Small intestine (tissue), 7 donors: Measurements from ENCODE around the gene FCRL6. TPM values are rescaled to one million over a fixed set of nuclear protein-coding genes. Genes with fewer than 3 reads are reported as not detected.

Source experiments
- DNase-seq, 2 donors: peaks; one replicate each; pipeline versions ENCODE4 v3.0.0 to v3.0.0-alpha.2; 2013
- FAIRE-seq: peaks from 2 replicates; lab custom pipeline; 2012; peaks lifted over from hg19 to GRCh38; lab: Jason Lieb, UNC
- H3K27ac ChIP-seq, 3 donors: one replicate each; pipeline ENCODE4 v1.5.1; 2013; ENCODE audit warnings: low read length in 2 of 3, mild to moderate bottlenecking in 2 of 3, control low read depth in 1 of 3, inconsistent platforms in 1 of 3, low read depth in 1 of 3, moderate library complexity in 1 of 3
- H3K27me3 ChIP-seq, 3 donors: one replicate each; pipeline ENCODE4 v1.6.1; 2013; ENCODE audit warnings: low read length in 3 of 3, inconsistent platforms in 1 of 3; ENCODE audit not compliant: control insufficient read depth in 3 of 3, insufficient read depth in 3 of 3
- H3K36me3 ChIP-seq, 3 donors: one replicate each; pipeline ENCODE4 v1.6.1; 2013; ENCODE audit warnings: low read length in 3 of 3, inconsistent platforms in 1 of 3, low read depth in 1 of 3, mild to moderate bottlenecking in 1 of 3, moderate library complexity in 1 of 3; ENCODE audit not compliant: control insufficient read depth in 3 of 3, insufficient read depth in 2 of 3
- H3K4me1 ChIP-seq, 3 donors: one replicate each; pipeline ENCODE4 v1.6.1; 2013; ENCODE audit warnings: low read length in 2 of 3, inconsistent platforms in 1 of 3, low read depth in 1 of 3, mild to moderate bottlenecking in 1 of 3, moderate library complexity in 1 of 3; ENCODE audit not compliant: control insufficient read depth in 3 of 3, insufficient read depth in 2 of 3
- H3K4me3 ChIP-seq, 3 donors: one replicate each; pipeline ENCODE4 v1.5.1; 2013; ENCODE audit warnings: low read length in 3 of 3, control low read depth in 1 of 3, inconsistent platforms in 1 of 3, low read depth in 1 of 3, mild to moderate bottlenecking in 1 of 3, moderate library complexity in 1 of 3
- H3K9me3 ChIP-seq, 2 donors: one replicate each; pipeline ENCODE4 v1.6.1; 2013; ENCODE audit warnings: low read depth in 1 of 2, low read length in 1 of 2; ENCODE audit not compliant: control insufficient read depth in 2 of 2, insufficient read depth in 1 of 2
- WGBS, 3 donors: extraction: QIAGEN DNeasy Blood & Tissue Kit; methylation state at CpG; one replicate each; pipeline ENCODE4 v1.1.7; 2013; 5-methylcytosine and 5-hydroxymethylcytosine counted together
- polyA plus RNA-seq, 4 donors: library from polyadenylated mRNA; stranded (reverse) in 3 of 4; unstranded in 1 of 4; fragments of 200-250 nt in 3 of 4; fragments of 120-200 nt in 1 of 4; gene quantifications; one replicate each; pipeline versions ENCODE4 v1.2.1 to v1.2.3, GENCODE V29; 2013
- donor health status: healthy with polysubstance abuse.
- donor health status: control.
- donor health status: control.
- donor health status: Bipolar disorder and iron deficiency.
- donor health status: healthy.

Gene FCRL6
- polyA plus RNA-seq, 4 donors: 0.32 to 0.81 (median 0.40) TPM; not detected in 1

DNA sequence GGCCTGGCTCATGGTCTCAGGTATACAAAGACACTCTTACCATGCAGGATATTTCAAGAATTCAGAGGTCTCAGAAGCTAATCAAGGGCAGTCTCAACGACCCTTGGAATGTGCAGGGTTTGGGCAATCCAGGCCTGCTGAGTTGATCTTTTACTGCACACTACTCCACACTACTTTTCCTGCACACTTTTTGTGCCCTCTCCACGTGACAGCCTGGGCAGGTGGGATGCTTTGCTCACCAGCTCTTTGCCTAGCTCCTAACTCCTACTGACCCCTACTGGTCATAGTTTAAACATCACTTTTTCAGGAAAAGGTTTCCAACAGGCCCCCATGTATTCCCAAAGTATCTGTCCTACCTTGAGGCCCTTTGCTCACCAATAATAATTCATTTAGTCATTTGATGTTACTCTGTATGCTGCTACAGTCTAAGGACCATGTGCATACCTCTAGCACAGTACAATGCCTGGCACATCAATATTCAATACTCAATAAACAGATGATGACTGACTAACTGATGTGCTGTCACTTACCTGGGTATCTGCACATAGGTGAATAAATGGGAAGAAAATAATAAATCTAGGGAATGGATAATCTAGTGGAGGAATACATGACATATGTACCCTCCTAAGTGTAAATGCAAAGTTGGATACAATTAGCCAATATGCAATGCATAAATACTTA lies 11.8 kb upstream of the FCRL6 start:
- Histone ChIP-seq H3K27me3 (peaks cover 0 to 3% (median 0%) of the 10 kb centered on the region in 3 donors), H3K36me3 (no peaks in the 10 kb centered on the region), H3K9me3 (no peaks in the 10 kb centered on the region), H3K4me3 (no peak overlapping the region), H3K4me1 (no peaks in the 10 kb centered on the region), H3K27ac (no peak overlapping the region)
- WGBS, 3 donors: 0 to 16% (median 14%) methylated on average over 2 of the region's 2 CpGs
- FAIRE-seq (no peak), DNase-seq (peak; percentile 38 to 63)

DNA sequence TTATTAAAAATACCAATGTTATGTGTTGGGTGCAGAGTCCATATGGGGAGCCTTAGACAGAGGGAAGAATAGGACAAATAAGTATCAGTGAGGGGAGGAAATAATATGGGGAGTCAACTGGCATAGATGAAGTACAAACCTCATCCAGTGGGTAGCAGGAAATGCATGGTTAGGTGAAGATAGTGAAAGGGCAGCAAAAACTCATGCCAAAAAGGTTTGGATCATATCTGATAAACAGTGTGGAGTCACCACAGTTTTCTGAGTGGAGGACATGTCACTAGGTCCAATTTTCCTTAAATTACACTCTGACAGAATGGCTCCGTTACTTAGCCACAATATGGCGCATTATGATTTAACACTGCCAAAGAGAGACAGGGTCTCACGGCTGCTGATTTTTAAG lies 11.1 kb upstream of the FCRL6 start:
- Histone ChIP-seq H3K9me3 (no peaks in the 10 kb centered on the region), H3K27me3 (peaks cover 0 to 3% (median 0%) of the 10 kb centered on the region in 3 donors), H3K27ac (no peak overlapping the region), H3K36me3 (no peaks in the 10 kb centered on the region), H3K4me3 (no peak overlapping the region), H3K4me1 (no peaks in the 10 kb centered on the region)
- FAIRE-seq (no peak), DNase-seq (no peak)
- 48 to 61% (median 56%) methylated on average over 3 of the region's 3 CpGs for WGBS, 3 donors

DNA sequence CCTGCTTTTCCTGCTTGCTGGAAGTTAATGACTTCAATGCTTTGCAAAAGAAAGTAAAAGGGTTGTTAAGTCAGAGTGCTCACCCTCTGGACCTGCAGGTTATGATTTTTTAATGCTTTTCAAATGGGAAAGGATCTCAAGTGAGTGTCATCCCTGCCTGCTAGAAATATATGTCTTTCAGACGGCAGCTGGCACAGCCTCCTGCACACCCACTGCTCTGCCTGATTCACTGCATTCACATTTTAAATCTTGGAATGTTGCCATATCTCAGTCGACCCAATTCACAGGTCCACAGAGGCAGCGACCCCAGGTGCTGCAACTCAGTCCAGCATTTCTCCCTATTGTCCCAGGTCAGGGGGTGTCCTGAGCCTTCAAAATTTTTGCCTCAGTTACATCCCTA lies 10.7 kb upstream of the FCRL6 start:
- Histone ChIP-seq H3K9me3 (no peaks in the 10 kb centered on the region), H3K4me1 (no peaks in the 10 kb centered on the region), H3K4me3 (no peak overlapping the region), H3K27me3 (peaks cover 0 to 3% (median 0%) of the 10 kb centered on the region in 3 donors), H3K27ac (no peak overlapping the region), H3K36me3 (no peaks in the 10 kb centered on the region)
- DNase-seq: no peak
- FAIRE-seq: no peak
- WGBS, 3 donors: 10 to 27% (median 16%) methylated on average over 3 of the region's 3 CpGs

DNA sequence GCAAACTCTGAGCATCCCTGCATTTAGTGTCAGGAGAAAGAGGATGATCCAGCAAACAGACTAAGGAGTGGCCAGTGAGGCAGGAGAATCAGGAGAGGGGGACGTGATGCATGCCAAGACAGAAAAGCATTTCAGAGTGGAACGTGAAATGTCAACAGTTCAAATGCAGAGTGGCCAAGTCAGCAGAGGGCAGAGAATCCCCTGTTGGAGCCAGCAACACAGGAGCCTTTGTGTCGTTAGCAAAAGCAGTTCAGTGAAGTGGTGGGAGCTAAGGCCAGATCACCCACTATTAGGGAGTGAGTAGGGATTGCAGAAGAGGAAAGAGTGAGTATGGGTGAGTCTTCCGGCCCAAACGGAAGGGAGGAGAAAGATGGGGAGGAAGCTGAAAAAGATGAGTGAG lies 6.6 kb upstream of the FCRL6 start:
- Histone ChIP-seq H3K36me3 (no peaks in the 10 kb centered on the region), H3K9me3 (no peaks in the 10 kb centered on the region), H3K27me3 (peaks cover 0 to 4% (median 3%) of the 10 kb centered on the region in 3 donors), H3K4me1 (no peaks in the 10 kb centered on the region), H3K4me3 (no peak overlapping the region), H3K27ac (no peak overlapping the region)
- FAIRE-seq: no peak
- 51 to 66% (median 65%) methylated on average over 5 of the region's 5 CpGs for WGBS, 3 donors
- DNase-seq: no peak

DNA sequence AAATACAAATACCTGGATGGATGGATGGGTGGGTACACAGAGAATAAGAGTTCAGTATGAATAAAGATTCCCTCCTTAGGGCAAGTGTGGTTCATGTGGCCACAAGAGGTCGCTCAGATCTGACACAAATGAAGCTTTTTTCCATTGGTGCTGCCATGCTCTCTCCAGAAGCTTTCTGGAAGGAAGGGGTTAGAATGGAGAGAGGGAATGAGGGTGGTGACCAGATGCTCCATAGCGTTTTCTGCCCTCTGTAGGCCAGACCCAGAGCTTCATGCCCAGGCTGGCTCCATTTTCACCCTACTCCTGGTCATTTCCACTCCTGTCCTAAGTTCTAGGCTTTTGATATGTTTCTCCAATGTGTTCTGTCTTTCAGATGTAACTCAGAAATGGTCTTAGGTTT lies 3.3 kb upstream of the FCRL6 start:
- no peak overlapping the region for H3K4me3 ChIP-seq
- no peaks in the 10 kb centered on the region for H3K9me3 ChIP-seq
- H3K27ac ChIP-seq: no peak overlapping the region
- peaks cover 0 to 4% (median under 1%) of the 10 kb centered on the region in 3 donors for H3K27me3 ChIP-seq
- FAIRE-seq (no peak), DNase-seq (peak; percentile 82 to 84)
- no peaks in the 10 kb centered on the region for H3K36me3 ChIP-seq
- H3K4me1 ChIP-seq: no peaks in the 10 kb centered on the region
- 0 to 5% (median 3%) methylated on average over 2 of the region's 2 CpGs for WGBS, 3 donors

DNA sequence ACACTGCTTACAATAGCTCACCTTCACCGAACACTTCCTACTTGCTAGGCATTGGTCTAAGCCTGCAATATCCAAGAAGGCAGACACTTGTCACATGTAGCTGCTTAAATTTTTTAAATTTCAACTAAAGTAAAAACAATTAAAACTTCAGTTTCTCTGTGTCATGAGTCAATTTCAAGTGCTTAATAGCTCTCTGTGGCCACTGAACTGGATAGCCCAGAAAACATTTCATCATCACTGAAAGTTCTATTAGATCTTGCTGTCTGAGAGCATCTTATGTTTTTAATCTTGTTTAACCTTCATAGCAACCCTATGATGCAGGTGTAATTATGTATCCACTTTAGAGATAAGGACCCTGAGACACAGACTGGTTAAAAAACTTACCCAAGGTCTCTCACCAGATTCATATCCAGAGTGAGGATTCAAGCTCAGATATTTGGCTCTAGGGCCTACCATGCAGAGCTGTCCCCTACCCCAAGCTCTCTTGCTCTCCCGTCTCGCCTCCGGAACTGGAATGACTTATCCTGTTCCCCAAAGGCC lies 2.6 kb upstream of the FCRL6 start:
- H3K36me3 ChIP-seq: no peaks in the 10 kb centered on the region
- FAIRE-seq (no peak), DNase-seq (no peak)
- H3K9me3 ChIP-seq: no peaks in the 10 kb centered on the region
- H3K4me1 ChIP-seq: no peaks in the 10 kb centered on the region
- H3K4me3 ChIP-seq: no peak overlapping the region
- peaks cover 0 to 4% (median 2%) of the 10 kb centered on the region in 3 donors for H3K27me3 ChIP-seq
- no peak overlapping the region for H3K27ac ChIP-seq
- WGBS, 3 donors: 96 to 97% (median 97%) methylated on average over 4 of the region's 4 CpGs

DNA sequence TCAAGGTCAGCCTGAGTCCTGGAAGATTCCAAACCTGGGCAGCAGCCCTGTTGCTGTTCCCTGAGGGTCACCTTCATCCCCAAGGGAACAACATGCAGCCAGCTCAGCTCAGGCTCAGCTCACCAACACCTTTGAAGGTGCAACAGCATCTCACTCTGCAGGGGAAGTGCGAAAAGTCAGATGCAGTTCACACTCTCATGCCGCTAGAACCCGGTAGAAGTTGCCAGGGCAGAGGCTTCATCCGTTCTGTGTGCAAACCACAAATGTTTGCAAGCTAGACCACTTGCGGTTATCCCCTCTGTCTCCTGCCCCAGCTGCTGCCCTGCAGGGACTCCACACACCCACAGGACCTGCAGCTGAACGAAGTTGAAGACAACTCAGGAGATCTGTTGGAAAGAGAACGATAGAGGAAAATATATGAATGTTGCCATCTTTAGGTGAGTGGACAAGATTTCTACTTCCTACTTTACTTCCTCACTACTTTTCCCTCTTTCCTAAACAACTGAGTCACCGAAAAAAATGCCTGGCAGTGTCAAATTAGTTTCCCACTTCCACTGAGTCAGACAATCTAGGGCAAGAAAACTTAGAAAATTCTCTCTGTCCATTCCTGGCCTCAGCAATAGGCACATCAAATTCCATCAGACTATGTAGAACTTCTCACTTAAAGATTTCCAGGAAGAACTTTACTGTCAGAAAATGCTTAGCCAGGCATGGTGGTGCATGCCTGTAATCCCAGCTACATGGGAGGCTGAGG lies 1.8 kb upstream of the FCRL6 start:
- 64 to 85% (median 68%) methylated on average over 8 of the region's 8 CpGs for WGBS, 3 donors

DNA sequence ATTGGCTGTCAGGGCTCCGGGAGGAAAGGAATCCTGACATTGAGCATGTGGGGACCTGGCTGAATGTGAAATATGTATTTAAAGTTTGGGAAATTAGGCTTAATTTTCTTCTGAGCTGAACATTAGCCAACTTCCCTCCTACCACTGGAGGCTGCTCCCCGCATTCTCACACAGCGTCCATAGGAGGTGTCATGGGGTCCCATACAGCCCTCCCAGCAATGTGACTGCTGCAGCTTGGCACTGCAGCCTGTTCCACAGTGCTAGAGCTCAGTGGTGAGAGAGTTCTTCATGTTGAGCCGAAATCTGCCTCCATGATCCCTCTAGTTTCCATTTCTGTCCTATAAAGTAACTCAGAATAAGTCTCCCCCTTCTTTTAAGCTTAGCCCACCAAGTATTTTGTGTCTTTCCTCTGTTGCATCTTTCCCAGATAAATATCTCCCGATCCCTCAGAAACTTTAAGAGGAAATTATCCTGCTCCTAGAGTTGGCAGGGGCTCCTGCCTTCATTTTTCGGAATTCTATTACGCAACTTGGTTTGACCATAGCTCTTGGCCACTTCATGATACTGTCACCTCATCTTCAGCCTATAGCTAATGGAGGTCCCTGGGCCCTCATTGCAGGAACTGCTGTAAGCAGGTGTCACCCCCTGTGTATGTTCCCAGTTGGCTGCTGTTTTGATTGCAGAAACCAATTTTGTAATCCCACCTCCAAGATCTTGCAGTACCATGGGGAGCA lies 2.0 kb downstream of the FCRL6 start:
- H3K36me3 ChIP-seq: no peaks in the 10 kb centered on the region
- H3K9me3 ChIP-seq: no peaks in the 10 kb centered on the region
- FAIRE-seq: no peak
- WGBS, 3 donors: 63 to 77% (median 74%) methylated on average over 7 of the region's 7 CpGs
- H3K27me3 ChIP-seq: peaks cover 0 to 2% (median 0%) of the 10 kb centered on the region in 3 donors
- no peak for DNase-seq
- H3K27ac ChIP-seq: no peak overlapping the region
- H3K4me1 ChIP-seq: no peaks in the 10 kb centered on the region
- H3K4me3 ChIP-seq: no peak overlapping the region

More for the DNA sequence above, 1.8 kb upstream of the FCRL6 start:
- Histone ChIP-seq H3K27me3 (peaks cover 0 to 4% (median 2%) of the 10 kb centered on the region in 3 donors), H3K9me3 (no peaks in the 10 kb centered on the region), H3K27ac (no peak overlapping the region), H3K4me1 (no peaks in the 10 kb centered on the region), H3K4me3 (no peak overlapping the region), H3K36me3 (no peaks in the 10 kb centered on the region)
- DNase-seq (peak in 1 of 2 donors; percentile 40), FAIRE-seq (no peak)
